MM.1S (cell line): Measurements from ENCODE around the gene RNF217.

ENCODE experiments used
- DNase-seq: peaks from one replicate; pipeline ENCODE4 v3.0.0-alpha.2; 2015
- H2AFZ ChIP-seq: fragments of 300-600 bp; sonication (generic); 2 replicates; pipeline ENCODE4 v1.6.0; 2016; ENCODE audit warnings: antibody characterized with exemption, low read length
- H3F3A ChIP-seq: fragments of 300-600 bp; sonication (generic); 2 replicates; pipeline ENCODE4 v1.6.1; 2016; ENCODE audit warnings: mild to moderate bottlenecking, antibody characterized with exemption, low read length, moderate library complexity, mixed read lengths; ENCODE audit not compliant: insufficient read depth
- H3K27ac ChIP-seq: fragments of 300-600 bp; sonication (generic); 2 replicates; pipeline ENCODE4 v1.5.1; 2016; ENCODE audit warnings: mild to moderate bottlenecking, low read length
- H3K27me3 ChIP-seq: fragments of 300-600 bp; sonication (generic); replicated peaks from 2 replicates; pipeline ENCODE4 v1.6.0; 2016; ENCODE audit warnings: low read length; ENCODE audit not compliant: insufficient read depth
- H3K36me3 ChIP-seq: fragments of 300-600 bp; sonication (generic); replicated peaks from 2 replicates; pipeline ENCODE4 v1.6.1; 2016; ENCODE audit warnings: mild to moderate bottlenecking, low read length, mixed read lengths; ENCODE audit not compliant: insufficient read depth
- H3K4me1 ChIP-seq: fragments of 300-600 bp; sonication (generic); 2 replicates; pipeline ENCODE4 v1.6.1; 2016; ENCODE audit warnings: low read length, mixed read lengths
- H3K4me2 ChIP-seq: fragments of 300-600 bp; sonication (generic); 2 replicates; pipeline ENCODE4 v1.6.0; 2016; ENCODE audit warnings: low read depth, low read length
- H3K4me3 ChIP-seq: fragments of 300-600 bp; sonication (generic); 2 replicates; pipeline ENCODE4 v1.5.1; 2016; ENCODE audit warnings: low read length, mixed read lengths
- H3K79me2 ChIP-seq: fragments of 300-600 bp; sonication (generic); 2 replicates; pipeline ENCODE4 v1.6.1; 2016; ENCODE audit warnings: mixed run types, low read length, mixed read lengths
- H3K9ac ChIP-seq: fragments of 300-600 bp; sonication (generic); 2 replicates; pipeline ENCODE4 v1.6.1; 2016; ENCODE audit warnings: low read length, mixed read lengths
- H3K9me2 ChIP-seq: fragments of 300-600 bp; sonication (generic); replicated peaks from 2 replicates; pipeline ENCODE4 v1.6.1; 2016; ENCODE audit warnings: mild to moderate bottlenecking, low read length, mixed read lengths; ENCODE audit not compliant: insufficient read depth
- H3K9me3 ChIP-seq: fragments of 300-600 bp; sonication (generic); replicated peaks from 2 replicates; pipeline ENCODE4 v1.6.1; 2016; ENCODE audit warnings: mild to moderate bottlenecking, low read length, mixed read lengths; ENCODE audit not compliant: insufficient read depth
- H4K20me1 ChIP-seq: fragments of 300-600 bp; sonication (generic); 2 replicates; pipeline ENCODE4 v1.6.1; 2016; ENCODE audit warnings: mild to moderate bottlenecking, low read length, moderate library complexity, mixed read lengths; ENCODE audit not compliant: insufficient read depth
- EZH2 ChIP-seq: fragments of 300-600 bp; sonication (generic); optimal IDR thresholded peaks from 2 replicates; pipeline ENCODE3; 2017; ENCODE audit warnings: low read depth, mild to moderate bottlenecking, antibody characterized with exemption, low read length, mixed read lengths
- EZH2phosphoT487 ChIP-seq: fragments of 300-600 bp; sonication (generic); IDR thresholded peaks from 2 replicates; pipeline ENCODE4 v1.6.1; 2018; ENCODE audit warnings: antibody characterized with exemption, low read length
- TF ChIP-seq, protein P1 (sequence below): fragments of 300-600 bp; sonication (generic); IDR thresholded peaks from 2 replicates; pipeline ENCODE4 v1.5.1; 2016; ENCODE audit warnings: antibody characterized with exemption, low read length, mixed read lengths

RNF217 gene

DNA sequence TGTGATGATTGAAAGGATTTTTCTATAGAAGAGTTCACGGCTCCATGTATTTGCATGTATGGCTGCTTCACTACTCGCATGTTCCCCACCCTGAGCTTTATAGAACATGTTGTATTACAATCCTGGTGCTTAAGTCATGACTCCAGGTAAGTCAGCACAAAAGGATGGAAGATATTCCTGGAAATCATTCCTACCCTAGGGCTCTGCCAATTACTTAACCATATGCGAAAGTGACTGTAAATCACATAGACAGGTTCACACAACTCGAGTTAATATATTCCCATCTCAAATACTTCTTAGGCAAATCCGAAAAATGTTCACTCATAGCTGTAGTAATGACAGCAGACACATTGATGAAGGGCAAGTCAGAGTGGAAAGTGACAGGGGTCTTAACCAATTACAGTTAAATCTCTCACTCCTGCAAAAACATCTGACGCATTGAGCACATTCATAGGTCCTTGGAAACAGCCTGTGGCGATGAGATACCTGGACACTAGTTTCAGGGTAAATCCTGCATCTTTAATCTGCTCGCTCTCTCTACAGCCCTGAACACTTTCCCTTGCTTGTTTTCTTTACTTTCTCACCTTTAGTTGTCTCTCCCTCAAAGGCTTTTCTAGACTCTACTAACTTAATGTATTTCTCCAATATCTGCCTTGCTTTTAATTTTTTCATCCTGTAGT is 35.1 kb downstream of the RNF217 start:
- no peak overlapping the region for H3K9ac ChIP-seq
- TF ChIP-seq EZH2phosphoT487 (no peak), EZH2 (no peak)
- TF ChIP-seq, protein P1, sequence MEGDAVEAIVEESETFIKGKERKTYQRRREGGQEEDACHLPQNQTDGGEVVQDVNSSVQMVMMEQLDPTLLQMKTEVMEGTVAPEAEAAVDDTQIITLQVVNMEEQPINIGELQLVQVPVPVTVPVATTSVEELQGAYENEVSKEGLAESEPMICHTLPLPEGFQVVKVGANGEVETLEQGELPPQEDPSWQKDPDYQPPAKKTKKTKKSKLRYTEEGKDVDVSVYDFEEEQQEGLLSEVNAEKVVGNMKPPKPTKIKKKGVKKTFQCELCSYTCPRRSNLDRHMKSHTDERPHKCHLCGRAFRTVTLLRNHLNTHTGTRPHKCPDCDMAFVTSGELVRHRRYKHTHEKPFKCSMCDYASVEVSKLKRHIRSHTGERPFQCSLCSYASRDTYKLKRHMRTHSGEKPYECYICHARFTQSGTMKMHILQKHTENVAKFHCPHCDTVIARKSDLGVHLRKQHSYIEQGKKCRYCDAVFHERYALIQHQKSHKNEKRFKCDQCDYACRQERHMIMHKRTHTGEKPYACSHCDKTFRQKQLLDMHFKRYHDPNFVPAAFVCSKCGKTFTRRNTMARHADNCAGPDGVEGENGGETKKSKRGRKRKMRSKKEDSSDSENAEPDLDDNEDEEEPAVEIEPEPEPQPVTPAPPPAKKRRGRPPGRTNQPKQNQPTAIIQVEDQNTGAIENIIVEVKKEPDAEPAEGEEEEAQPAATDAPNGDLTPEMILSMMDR = no peak
- no peak overlapping the region for H3K4me3 ChIP-seq
- no peaks in the 10 kb centered on the region for H3F3A ChIP-seq
- no peaks in the 10 kb centered on the region for H3K36me3 ChIP-seq
- no peaks in the 10 kb centered on the region for H4K20me1 ChIP-seq
- no peak overlapping the region for H3K27ac ChIP-seq
- H2AFZ ChIP-seq = no peak overlapping the region
- no peaks in the 10 kb centered on the region for H3K4me1 ChIP-seq
- H3K9me2 ChIP-seq = no peaks in the 10 kb centered on the region
- no peak overlapping the region for H3K4me2 ChIP-seq
- no peaks in the 10 kb centered on the region for H3K9me3 ChIP-seq
- no peaks in the 10 kb centered on the region for H3K27me3 ChIP-seq
- DNase-seq = no peak
- H3K79me2 ChIP-seq = no peaks in the 10 kb centered on the region

DNA sequence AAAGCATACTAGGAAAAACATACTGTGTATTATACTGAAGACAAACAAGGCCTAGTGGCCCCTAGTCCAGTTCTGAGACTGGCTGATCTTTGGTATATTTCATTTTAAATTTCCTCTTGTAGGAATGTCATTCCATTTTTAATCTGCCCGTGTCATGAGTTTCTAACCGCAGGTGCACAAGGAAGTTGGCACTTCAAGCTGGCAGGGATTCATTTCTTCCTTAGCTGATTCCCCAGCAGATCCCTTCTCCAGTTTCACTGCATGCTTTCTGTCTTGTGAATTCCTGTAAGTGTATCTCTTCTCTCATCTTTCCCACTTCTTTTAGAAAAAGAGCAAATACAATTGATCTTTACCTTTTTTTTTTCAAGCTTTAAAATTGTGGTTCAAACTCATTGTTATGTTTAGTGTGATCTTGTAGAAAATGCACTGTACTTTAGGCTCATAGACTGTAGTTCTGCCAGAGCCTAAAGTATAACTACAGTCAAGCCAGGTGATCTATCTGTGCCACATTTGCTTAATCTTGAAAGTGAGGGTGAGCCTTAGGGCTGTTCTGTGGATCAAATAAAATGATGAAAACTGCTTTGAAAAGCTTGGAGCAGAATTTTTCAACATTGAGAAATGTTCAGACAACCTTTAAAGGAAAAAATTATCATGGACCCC is 37.0 kb downstream of the RNF217 start:
- Histone ChIP-seq H3K79me2 (no peaks in the 10 kb centered on the region), H2AFZ (no peak overlapping the region), H3K27ac (no peak overlapping the region), H3K4me2 (no peak overlapping the region), H3K36me3 (no peaks in the 10 kb centered on the region), H3K27me3 (no peaks in the 10 kb centered on the region), H3K9me2 (no peaks in the 10 kb centered on the region), H3K4me3 (no peak overlapping the region), H3F3A (no peaks in the 10 kb centered on the region), H3K9me3 (no peaks in the 10 kb centered on the region), H3K4me1 (no peaks in the 10 kb centered on the region), H4K20me1 (no peaks in the 10 kb centered on the region), H3K9ac (no peak overlapping the region)
- TF ChIP-seq, protein P1 = no peak
- no peak for TF ChIP-seq EZH2
- TF ChIP-seq EZH2phosphoT487 = no peak
- no peak for DNase-seq

DNA sequence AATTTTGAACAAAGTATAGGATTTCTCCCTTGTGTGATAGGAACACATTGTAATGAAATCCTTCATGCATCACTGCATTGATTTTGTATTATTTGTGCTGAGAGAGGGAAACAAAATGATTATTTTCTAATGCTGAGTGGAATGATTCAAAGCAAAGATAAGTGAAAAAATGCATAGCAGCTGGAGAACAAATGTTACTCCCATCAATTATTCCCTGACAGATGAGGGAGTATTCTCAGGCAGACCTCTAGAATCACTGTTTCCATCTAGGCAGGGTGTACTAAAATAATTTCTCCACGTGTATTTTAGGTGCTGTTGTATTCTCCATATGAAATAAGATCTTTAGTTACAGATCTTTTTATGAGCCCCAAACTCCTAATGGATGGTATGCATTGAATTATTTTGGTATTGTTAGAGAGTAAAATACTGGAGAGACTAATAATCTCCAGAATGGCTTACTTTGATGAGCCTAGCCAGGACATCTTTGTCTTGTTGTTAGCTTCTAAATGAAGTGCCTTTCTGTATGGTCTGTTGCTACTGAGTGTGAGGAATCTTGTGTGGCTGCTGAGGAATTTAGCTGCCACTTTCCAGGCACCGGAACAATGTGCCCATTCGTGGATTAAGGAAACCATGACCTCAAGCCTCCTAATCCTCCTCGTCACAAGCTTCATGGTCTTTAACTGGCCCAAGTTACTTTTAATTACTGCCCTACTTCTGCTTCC is 39.6 kb downstream of the RNF217 start:
- Histone ChIP-seq H3K4me1 (no peaks in the 10 kb centered on the region), H3K4me2 (no peak overlapping the region), H3K9ac (no peak overlapping the region), H3F3A (no peaks in the 10 kb centered on the region), H3K4me3 (no peak overlapping the region), H3K79me2 (no peaks in the 10 kb centered on the region), H2AFZ (no peak overlapping the region), H3K27me3 (no peaks in the 10 kb centered on the region), H3K9me3 (no peaks in the 10 kb centered on the region), H3K9me2 (no peaks in the 10 kb centered on the region), H4K20me1 (no peaks in the 10 kb centered on the region), H3K36me3 (no peaks in the 10 kb centered on the region), H3K27ac (no peak overlapping the region)
- no peak for DNase-seq
- TF ChIP-seq EZH2phosphoT487 (no peak), EZH2 (no peak)
- TF ChIP-seq, protein P1 = no peak
